ENCODE results near the gene GLDC. TPM values are rescaled to one million over a fixed set of nuclear protein-coding genes. Genes with fewer than 3 reads are reported as not detected.
"Not testable (repeated sequence)": the region's sequence is repeated elsewhere in the genome, so short reads cannot be mapped to it uniquely, and the experiment has no call there.

Gene GLDC
- total RNA-seq, 1 experiment from 2014 or later: 145 TPM

- peaks cover 3% of the 10 kb centered on the region; the same call in 1 of the 2 replicates for H3K27me3 Mint-ChIP-seq (ENCODE audit: low read depth)
- DNase-seq (ENCODE audit: low spot score): no peak
- POLR2A ChIA-PET: interaction anchor here (0.6 to 0.7 kb wide), 4 partner anchors 42 to 1065 kb away, joined by 3 to 4 read pairs (median 3); no protein-coding TSS in a partner anchor
Measured at GRCh38 chr9:6646293-6646636, 736 bp upstream of the GLDC start.

GRCh38 chr9:6645105-6645354 lies 499 bp downstream of the GLDC start:
- DNase-seq (ENCODE audit: low spot score) (peak; percentile 28), ATAC-seq (peak; percentile 10)
- not testable (repeated sequence) for H3K27ac Mint-ChIP-seq; H3K9me3 Mint-ChIP-seq; H3K27me3 Mint-ChIP-seq (ENCODE audit: low read depth)
- ChIA-PET CTCF (interaction anchor here (0.9 kb wide), 1 partner anchor 23 kb away, joined by 3 read pairs; no protein-coding TSS in a partner anchor), POLR2A (interaction anchor here (0.8 to 1.1 kb wide), 4 partner anchors 19 to 37 kb away, joined by 3 to 9 read pairs (median 3); no protein-coding TSS in a partner anchor)
- peak; percentile 53; the same call in 1 of the 2 replicates for TF ChIP-seq TP53 (CRISPR knock-in tag; IDR thresholded peaks at IDR 0.05)
- peaks cover 63% of the 10 kb centered on the region for H3K4me1 Mint-ChIP-seq
- H3K36me3 Mint-ChIP-seq: peaks cover 30% of the 10 kb centered on the region
- H3K4me3 Mint-ChIP-seq: peak overlapping the region; percentile 91

More at GRCh38 chr9:6646293-6646636, 736 bp upstream of the GLDC start:
- H3K9me3 Mint-ChIP-seq: no peaks in the 10 kb centered on the region
- CTCF ChIA-PET: interaction anchor here (1.0 kb wide), 1 partner anchor 21 kb away, joined by 5 read pairs; no protein-coding TSS in a partner anchor
- H3K27ac Mint-ChIP-seq: peak overlapping the region; percentile 94
- no peak for ATAC-seq
- H3K4me1 Mint-ChIP-seq: peaks cover 52% of the 10 kb centered on the region
- peaks cover 32% of the 10 kb centered on the region for H3K36me3 Mint-ChIP-seq
- peak overlapping the region; percentile 98 for H3K4me3 Mint-ChIP-seq
- no peak for TF ChIP-seq E2F1 (CRISPR knock-in tag; IDR thresholded peaks at IDR 0.05)
- TF ChIP-seq JUN (CRISPR knock-in tag; IDR thresholded peaks at IDR 0.05): no peak
- no peak for TF ChIP-seq GRHL2 (CRISPR knock-in tag; IDR thresholded peaks at IDR 0.05; ENCODE audit: insufficient replicate concordance, severe bottlenecking)
- no peak for TF ChIP-seq KAT7 (CRISPR knock-in tag; IDR thresholded peaks at IDR 0.05; ENCODE audit: borderline replicate concordance)
- TF ChIP-seq ATF3 (CRISPR knock-in tag; conservative IDR thresholded peaks at IDR 0.05): no peak
- no peak for TF ChIP-seq ETV6 (CRISPR knock-in tag; IDR thresholded peaks at IDR 0.05)
- TF ChIP-seq GTF2I (CRISPR knock-in tag; conservative IDR thresholded peaks at IDR 0.05): no peak
- no peak for TF ChIP-seq ZNF219 (CRISPR knock-in tag; IDR thresholded peaks at IDR 0.05; ENCODE audit: borderline replicate concordance)
- TF ChIP-seq ZNF425 (CRISPR knock-in tag; conservative IDR thresholded peaks at IDR 0.05): no peak
- peak; percentile 5; the same call in 1 of the 2 replicates for TF ChIP-seq HMGXB4 (CRISPR knock-in tag; IDR thresholded peaks at IDR 0.05)
- no peak for TF ChIP-seq MXD4 (CRISPR knock-in tag; IDR thresholded peaks at IDR 0.05; ENCODE audit: borderline replicate concordance)
- TF ChIP-seq ZNF263 (CRISPR knock-in tag; IDR thresholded peaks at IDR 0.05; ENCODE audit: low read depth): peak; percentile 82; the same call in 1 of the 2 replicates
- no peak for TF ChIP-seq MLX (CRISPR knock-in tag; IDR thresholded peaks at IDR 0.05)
- no peak for TF ChIP-seq SMAD3 (CRISPR knock-in tag; IDR thresholded peaks at IDR 0.05; ENCODE audit: borderline replicate concordance)

Measured in WTC11 (cell line).